Spinal cord (tissue), 10 donors: ENCODE results near the gene NEMP1. TPM values are rescaled to one million over a fixed set of nuclear protein-coding genes. Genes with fewer than 3 reads are reported as not detected.
A peak's percentile ranks its signal among the peaks of the same experiment; 100 is the strongest.
"Not testable (repeated sequence)": the region's sequence is repeated elsewhere in the genome, so short reads cannot be mapped to it uniquely, and the experiment has no call there.

Experiments
- DNase-seq, 6 donors: peaks; one replicate each; pipeline versions ENCODE4 v3.0.0 to v3.0.0-alpha.2; 2013 to 2015; ENCODE audit warnings: low spot score in 6 of 6, low read depth in 4 of 6
- H3K27ac ChIP-seq: one replicate; pipeline ENCODE4 v1.5.1; 2013; ENCODE audit warnings: low read depth, low read length, control low read depth
- H3K27me3 ChIP-seq: one replicate; pipeline ENCODE4 v1.6.1; 2013; ENCODE audit warnings: low read length; ENCODE audit not compliant: control insufficient read depth, insufficient read depth
- H3K36me3 ChIP-seq: one replicate; pipeline ENCODE4 v1.6.1; 2013; ENCODE audit warnings: low read length; ENCODE audit not compliant: control insufficient read depth, insufficient read depth
- H3K4me1 ChIP-seq: one replicate; pipeline ENCODE4 v1.6.1; 2013; ENCODE audit warnings: low read length; ENCODE audit not compliant: control insufficient read depth, insufficient read depth
- H3K4me3 ChIP-seq: one replicate; pipeline ENCODE4 v1.5.1; 2013; ENCODE audit warnings: low read depth, low read length, control low read depth
- H3K9me3 ChIP-seq: one replicate; pipeline ENCODE4 v1.6.1; 2013; ENCODE audit warnings: low read length; ENCODE audit not compliant: control insufficient read depth, insufficient read depth
- whole genome bisulfite sequencing: methylation state at CpG from one replicate; pipeline ENCODE4 v1.1.5; 2013; ENCODE audit warnings: missing lambda C conversion rate; ENCODE audit not compliant: insufficient coverage; 5-methylcytosine and 5-hydroxymethylcytosine counted together
- long read RNA-seq, 4 donors: transcript quantifications; one replicate each; lab custom pipeline, GENCODE V29; 2026
- polyA plus RNA-seq, 2 donors: library from polyadenylated mRNA; unstranded; fragments of 120-200 nt; gene quantifications; one replicate each; pipeline ENCODE4 v1.2.1, GENCODE V29; 2013; ENCODE audit not compliant: insufficient read length in 2 of 2
- total RNA-seq, 2 donors: library from RNA; depleted of rRNA in 1 of 2; stranded (reverse); fragments of 120-200 nt in 1 of 2; fragments of >200 nt in 1 of 2; gene quantifications; one replicate each; pipeline versions ENCODE4 v1.2.3 to v1.2.4, GENCODE V29; 2013 to 2014
- donor health status: healthy.

Gene NEMP1
- 10 to 100 TPM; 13.2 to 17.3 TPM for total RNA-seq
- polyA plus RNA-seq: 10 to 100 TPM; 13.3 to 13.9 TPM
- long read RNA-seq, donor 1, full-length matches to known transcripts: 1 of 39 reads
- long read RNA-seq, donor 1, partial matches to known transcripts: 38 of 39 reads
- long read RNA-seq, donor 1, other reads (novel, unspliced or antisense): 0 of 39 reads
- long read RNA-seq, donor 2, full-length matches to known transcripts: 2 of 2 reads
- long read RNA-seq, donor 2, partial matches to known transcripts: 0 of 2 reads
- long read RNA-seq, donor 2, other reads (novel, unspliced or antisense): 0 of 2 reads
- long read RNA-seq, donor 3, full-length matches to known transcripts: 1 of 1 reads
- long read RNA-seq, donor 3, partial matches to known transcripts: 0 of 1 reads
- long read RNA-seq, donor 3, other reads (novel, unspliced or antisense): 0 of 1 reads
- long read RNA-seq, donor 4, full-length matches to known transcripts: 1 of 1 reads
- long read RNA-seq, donor 4, partial matches to known transcripts: 0 of 1 reads
- long read RNA-seq, donor 4, other reads (novel, unspliced or antisense): 0 of 1 reads

- DNase-seq: peak; percentile 97 to 100 (median 99)
- H3K9me3 ChIP-seq: no peaks in the 10 kb centered on the region
- H3K27ac ChIP-seq: peak within 1 kb of the TSS; percentile 90
- 0% methylated on average over 26 of the region's 39 CpGs for WGBS
- no peaks in the 10 kb centered on the region for H3K36me3 ChIP-seq
- no peaks in the 10 kb centered on the region for H3K27me3 ChIP-seq
- peaks cover 9% of the 10 kb centered on the region for H3K4me1 ChIP-seq
- peak within 1 kb of the TSS; percentile 71 for H3K4me3 ChIP-seq
Measured at GRCh38 chr12:57078519-57079404, at the start of gene NEMP1. Gene NEMP1, minus strand, starts transcription at chr12:57078791. Its CDS starts 46 bp downstream, at chr12:57078745.

GRCh38 chr12:57127726-57128518 lies 49.3 kb upstream of the NEMP1 start, which contains the start of gene LRP1:
Gene LRP1, plus strand, starts transcription at chr12:57128483. Its CDS starts 482 bp downstream, at chr12:57128965.
- whole genome bisulfite sequencing: under 1% methylated on average over 41 of the region's 57 CpGs
- H3K36me3 ChIP-seq: peaks cover 4% of the 10 kb centered on the region
- peak within 1 kb of the TSS; percentile 96 for H3K4me3 ChIP-seq
- peaks cover 51% of the 10 kb centered on the region for H3K4me1 ChIP-seq
- H3K27me3 ChIP-seq: no peaks in the 10 kb centered on the region
- no peaks in the 10 kb centered on the region for H3K9me3 ChIP-seq
- peak within 1 kb of the TSS; percentile 97 for H3K27ac ChIP-seq
- peak in 5 of 6 donors; percentile 78 to 97 (median 85) for DNase-seq

GRCh38 chr12:57127101-57127725 lies 48.6 kb upstream of the NEMP1 start:
- DNase-seq: peak in 2 of 6 donors; percentile 31 to 51
- peak overlapping the region; percentile 97 for H3K27ac ChIP-seq

GRCh38 chr12:57126561-57126960 lies 48.0 kb upstream of the NEMP1 start:
- 45% methylated on average over 7 of the region's 7 CpGs for WGBS
- no peak overlapping the region for H3K4me3 ChIP-seq
- H3K4me1 ChIP-seq: peaks cover 37% of the 10 kb centered on the region
- peak overlapping the region; percentile 97 for H3K27ac ChIP-seq
- no peaks in the 10 kb centered on the region for H3K27me3 ChIP-seq
- no peaks in the 10 kb centered on the region for H3K9me3 ChIP-seq
- no peaks in the 10 kb centered on the region for H3K36me3 ChIP-seq
- DNase-seq: no peak

More at GRCh38 chr12:57127101-57127725, 48.6 kb upstream of the NEMP1 start:
- peaks cover 4% of the 10 kb centered on the region for H3K36me3 ChIP-seq
- peaks cover 44% of the 10 kb centered on the region for H3K4me1 ChIP-seq
- WGBS: 6% methylated on average over 24 of the region's 26 CpGs
- H3K9me3 ChIP-seq: no peaks in the 10 kb centered on the region
- H3K4me3 ChIP-seq: peak overlapping the region; percentile 96
- no peaks in the 10 kb centered on the region for H3K27me3 ChIP-seq

- no peaks in the 10 kb centered on the region for H3K9me3 ChIP-seq
- 97% methylated on average over 5 of the region's 11 CpGs for WGBS
- H3K36me3 ChIP-seq: no peaks in the 10 kb centered on the region
- H3K4me3 ChIP-seq: no peak overlapping the region
- no peak overlapping the region for H3K27ac ChIP-seq
- DNase-seq: no peak
- H3K27me3 ChIP-seq: no peaks in the 10 kb centered on the region
- H3K4me1 ChIP-seq: peaks cover 33% of the 10 kb centered on the region
Measured at GRCh38 chr12:57126061-57126460, 47.5 kb upstream of the NEMP1 start.

GRCh38 chr12:57124261-57124877 lies 45.8 kb upstream of the NEMP1 start:
- Histone ChIP-seq H3K4me3 (no peak overlapping the region), H3K27ac (no peak overlapping the region), H3K27me3 (no peaks in the 10 kb centered on the region), H3K36me3 (no peaks in the 10 kb centered on the region), H3K4me1 (peaks cover 18% of the 10 kb centered on the region), H3K9me3 (no peaks in the 10 kb centered on the region)
- DNase-seq: peak in 2 of 6 donors; percentile 91
- WGBS: 7% methylated on average over 9 of the region's 10 CpGs

- Histone ChIP-seq H3K27ac (no peak overlapping the region), H3K4me3 (no peak overlapping the region), H3K27me3 (no peaks in the 10 kb centered on the region), H3K36me3 (no peaks in the 10 kb centered on the region), H3K4me1 (peaks cover 17% of the 10 kb centered on the region), H3K9me3 (no peaks in the 10 kb centered on the region)
- DNase-seq: no peak
- no CpG with 5 or more reads among the region's 2 CpGs for WGBS
Measured at GRCh38 chr12:57123813-57124212, 45.2 kb upstream of the NEMP1 start.

- H3K9me3 ChIP-seq, H3K4me3 ChIP-seq, DNase-seq, H3K36me3 ChIP-seq, H3K4me1 ChIP-seq, H3K27me3 ChIP-seq, H3K27ac ChIP-seq: not testable (repeated sequence)
- WGBS: 97% methylated on average over 9 of the region's 11 CpGs
Measured at GRCh38 chr12:57120718-57121117, 42.1 kb upstream of the NEMP1 start.
